ENCODE measurements around the gene PLEKHG4B.
"Not testable (repeated sequence)": the region's sequence is repeated elsewhere in the genome, so short reads cannot be mapped to it uniquely, and the experiment has no call there.

- not testable (repeated sequence) for TF ChIP-seq CTCF, POLR2A (IDR thresholded peaks at IDR 0.05)
Observed at GRCh38 chr5:222951-223715, 131.2 kb downstream of the PLEKHG4B start.

Data from thyroid gland (tissue), 4 donors.